HG03060 (cell line): Measurements from ENCODE around the gene FABP7.
A peak's percentile ranks its signal among the peaks of the same experiment; 100 is the strongest.

Source experiments
- ATAC-seq: cut with Tn5 transposase; IDR thresholded peaks from one replicate; pipeline ENCODE4 v1.9.1; 2021; ENCODE audit warnings: low read depth, moderate number of reproducible peaks; ENCODE audit not compliant: unreplicated experiment

FABP7 gene

DNA sequence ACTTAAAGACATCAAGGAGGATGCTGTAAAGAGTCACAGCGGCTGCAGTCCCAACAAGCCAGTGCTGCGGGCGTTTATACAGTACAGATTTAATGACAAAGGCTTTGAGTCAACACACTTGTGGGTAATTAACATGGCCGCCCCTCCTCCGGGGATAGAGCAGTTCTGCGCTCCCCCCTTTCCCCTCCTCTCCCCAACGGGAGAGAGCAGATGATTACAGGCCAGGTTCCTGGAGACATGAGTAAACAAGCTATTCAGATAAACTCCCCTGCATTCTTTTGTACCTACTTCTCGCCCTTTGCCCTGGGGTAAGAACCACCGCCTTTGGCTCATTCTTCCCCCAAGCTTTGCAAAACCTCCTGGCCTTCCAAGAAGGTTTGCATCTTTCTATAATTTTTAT, 23.6 kb upstream of the FABP7 start:
- no peak for ATAC-seq

DNA sequence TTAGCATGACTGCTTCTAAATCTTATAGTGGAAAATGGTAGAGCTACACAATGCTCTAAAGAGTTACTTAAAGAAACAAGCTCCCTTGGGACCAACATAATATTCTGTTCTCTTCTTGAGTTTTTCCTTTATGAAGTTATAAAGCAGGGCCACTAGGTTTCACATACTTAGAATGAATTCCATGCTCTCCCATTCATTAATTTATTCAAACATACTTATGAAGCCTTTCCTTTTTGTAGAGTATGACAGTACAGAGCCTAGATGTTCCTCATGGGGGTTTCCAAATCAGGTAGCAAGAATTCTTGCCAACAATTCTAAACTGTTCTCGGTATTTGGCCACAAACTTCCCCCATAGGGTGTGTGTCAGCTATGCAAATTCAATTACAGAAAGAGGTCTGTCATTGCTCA, 20.6 kb upstream of the FABP7 start:
- ATAC-seq: peak; percentile 96

DNA sequence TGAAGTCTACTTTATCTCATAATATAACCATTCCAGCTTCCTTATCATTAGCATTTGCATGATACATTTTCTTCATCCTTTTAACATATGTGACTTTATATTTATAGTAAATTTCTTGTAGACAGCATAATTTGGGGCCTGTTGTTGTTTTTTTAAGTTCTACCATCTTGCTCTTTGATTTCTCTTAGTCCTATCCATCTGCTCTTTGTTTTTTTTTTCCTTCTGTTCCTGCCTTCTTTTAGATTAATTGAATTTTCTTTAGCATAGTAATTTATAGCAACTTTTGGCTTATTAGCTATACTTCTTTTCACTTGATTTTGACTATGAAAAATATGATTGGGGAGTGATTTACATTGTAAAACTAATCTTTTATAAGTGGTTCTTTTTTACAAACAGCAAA, 19.2 kb upstream of the FABP7 start:
- ATAC-seq: no peak

DNA sequence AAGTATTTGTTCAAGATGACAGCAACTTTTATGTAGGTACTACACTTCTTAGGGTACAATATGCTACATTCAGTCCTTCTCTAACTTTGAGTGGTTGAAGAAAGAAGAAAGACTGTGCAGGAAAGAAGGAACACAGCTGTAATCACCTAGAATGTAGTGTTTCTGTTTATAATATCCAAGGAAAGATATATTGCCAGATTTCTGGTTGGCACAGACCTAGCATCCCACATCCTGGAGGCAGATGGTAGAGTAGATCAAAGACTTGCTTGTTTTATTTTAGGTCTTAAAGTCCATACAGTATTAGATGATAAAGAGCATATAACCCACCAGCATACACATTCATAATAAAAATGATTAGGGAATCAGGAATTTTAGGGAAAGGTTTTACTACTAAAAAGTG, 13.3 kb upstream of the FABP7 start:
- ATAC-seq: no peak

DNA sequence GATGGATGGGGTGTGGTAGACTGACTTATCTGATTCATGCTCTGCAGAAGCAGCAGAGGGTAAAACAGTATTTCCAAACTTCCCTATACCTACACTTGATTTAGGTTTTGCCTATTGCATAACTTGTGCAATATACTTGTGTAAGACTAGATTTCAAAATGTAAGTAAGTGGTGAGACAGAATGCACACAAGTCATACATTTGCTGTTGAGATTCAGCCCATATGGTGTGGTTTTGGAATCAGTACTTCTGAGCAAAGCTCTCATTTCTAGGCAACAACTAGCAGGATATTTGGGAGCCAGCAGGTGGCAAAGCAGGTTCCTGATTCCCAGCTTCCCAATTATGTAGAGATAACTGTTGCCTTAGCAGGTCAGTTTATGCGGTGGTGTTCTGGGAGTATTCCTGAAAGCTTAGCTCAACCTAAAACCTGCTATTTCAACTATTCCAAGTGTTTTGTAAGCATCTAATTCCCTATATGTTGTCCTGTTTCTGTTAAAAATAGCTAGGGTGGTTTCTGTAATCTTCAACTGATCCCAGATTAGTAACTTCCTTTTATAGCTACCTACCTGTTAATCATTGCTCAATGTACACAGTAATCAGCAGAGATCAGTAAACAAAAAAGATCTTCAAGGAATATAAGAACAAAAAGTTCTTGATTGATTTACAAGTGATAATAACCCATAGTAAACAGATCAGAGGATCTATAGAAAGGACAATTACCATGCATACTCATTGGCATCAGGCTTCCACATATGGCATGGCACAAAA, 8.5 kb upstream of the FABP7 start:
- no peak for ATAC-seq

DNA sequence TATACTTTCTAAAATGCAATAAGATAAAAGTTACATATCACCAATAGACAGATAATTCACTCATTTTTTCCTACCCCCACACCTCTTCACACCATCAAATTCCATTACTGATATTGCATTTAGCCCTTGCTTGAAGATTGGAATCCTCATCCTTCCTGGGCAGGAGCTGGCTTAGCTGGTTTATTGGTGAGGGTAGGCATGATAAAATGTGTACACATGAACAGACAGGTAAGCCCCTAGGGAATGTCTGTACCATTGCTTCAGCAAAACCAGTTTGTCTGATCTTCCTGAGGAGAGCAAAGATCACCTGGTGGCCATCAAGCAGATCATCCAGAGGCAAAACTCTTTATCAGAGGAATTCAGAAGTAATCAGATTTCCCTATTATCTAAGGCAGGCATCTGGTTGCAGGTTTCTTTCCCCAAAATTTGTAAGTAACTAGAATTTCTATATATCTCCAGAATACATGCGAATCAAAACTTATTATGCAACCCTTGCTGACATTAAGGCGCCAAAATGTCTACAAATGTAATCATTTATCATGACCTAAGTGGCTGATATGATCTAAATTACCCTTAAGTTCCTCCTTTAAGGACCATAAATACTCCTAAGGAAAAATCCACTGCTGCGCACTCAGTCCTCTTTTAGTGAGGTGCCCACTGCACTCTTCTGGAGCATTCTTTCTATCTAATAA, 6.6 kb upstream of the FABP7 start:
- ATAC-seq: no peak

DNA sequence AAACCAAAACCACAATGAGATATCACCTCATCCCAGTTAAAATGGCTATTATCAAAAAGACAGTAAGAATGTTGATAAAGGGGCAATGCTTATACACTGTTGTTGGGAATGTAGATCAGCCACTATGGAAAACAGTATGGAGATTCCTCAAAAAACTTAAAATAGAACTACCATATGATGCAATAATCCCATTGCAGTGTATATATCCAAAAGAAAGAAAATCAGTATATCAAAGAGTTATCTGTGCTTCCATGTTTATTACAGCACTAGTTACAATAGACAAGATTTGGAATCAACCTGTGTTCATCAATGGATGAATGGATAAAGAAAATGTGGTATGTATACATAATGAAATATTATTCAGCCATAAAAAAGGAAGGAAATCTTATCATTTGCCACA, 3.5 kb upstream of the FABP7 start:
- ATAC-seq: no peak

DNA sequence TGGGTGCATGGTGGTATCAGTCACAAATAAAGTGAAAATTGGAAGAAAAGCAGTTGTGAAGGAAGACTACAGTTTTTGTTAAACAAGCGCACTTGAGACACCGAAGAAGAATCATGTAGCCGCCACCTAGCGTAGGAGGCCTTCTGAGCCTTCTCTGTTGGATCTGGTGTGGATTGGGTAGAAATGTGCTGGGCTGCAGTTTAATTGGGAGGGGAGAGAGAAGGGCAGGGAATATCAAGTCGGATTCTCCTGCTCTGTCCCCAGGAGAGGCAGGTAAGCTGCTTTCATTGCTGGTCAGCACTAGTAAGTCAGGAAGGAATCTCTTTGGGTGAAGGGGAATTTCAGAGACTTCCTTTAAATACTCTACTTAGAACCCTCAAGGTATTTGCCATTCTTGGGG, 1.2 kb upstream of the FABP7 start:
- ATAC-seq: no peak

DNA sequence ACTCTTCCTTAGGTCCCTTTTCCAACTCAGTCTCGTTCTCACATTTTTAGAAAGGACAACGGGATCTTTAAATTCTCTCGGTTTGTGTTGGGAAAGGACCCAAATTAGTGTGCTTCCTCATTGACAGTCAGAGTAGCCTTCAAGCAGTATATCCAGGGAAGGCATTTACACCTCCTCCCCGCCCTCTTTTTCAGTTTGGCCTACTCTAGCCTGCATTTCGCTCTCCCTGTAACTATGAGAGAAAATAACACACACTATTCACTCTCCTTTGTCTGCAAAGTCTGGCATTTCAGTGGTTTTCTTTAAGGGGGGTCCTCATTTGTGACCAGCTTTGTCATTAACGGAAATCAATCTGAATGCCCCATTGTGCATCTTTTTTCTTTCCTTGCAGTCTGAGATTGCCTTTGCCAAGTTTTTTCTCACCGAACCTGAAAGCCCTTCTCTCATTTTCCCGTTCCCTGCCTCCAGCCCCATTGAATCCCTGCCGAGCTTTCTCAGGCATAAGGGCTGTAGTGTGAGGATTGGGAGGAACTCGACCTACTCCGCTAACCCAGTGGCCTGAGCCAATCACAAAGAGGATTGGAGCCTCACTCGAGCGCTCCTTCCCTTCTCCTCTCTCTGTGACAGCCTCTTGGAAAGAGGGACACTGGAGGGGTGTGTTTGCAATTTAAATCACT, 393 bp upstream of the FABP7 start:
- no peak for ATAC-seq

DNA sequence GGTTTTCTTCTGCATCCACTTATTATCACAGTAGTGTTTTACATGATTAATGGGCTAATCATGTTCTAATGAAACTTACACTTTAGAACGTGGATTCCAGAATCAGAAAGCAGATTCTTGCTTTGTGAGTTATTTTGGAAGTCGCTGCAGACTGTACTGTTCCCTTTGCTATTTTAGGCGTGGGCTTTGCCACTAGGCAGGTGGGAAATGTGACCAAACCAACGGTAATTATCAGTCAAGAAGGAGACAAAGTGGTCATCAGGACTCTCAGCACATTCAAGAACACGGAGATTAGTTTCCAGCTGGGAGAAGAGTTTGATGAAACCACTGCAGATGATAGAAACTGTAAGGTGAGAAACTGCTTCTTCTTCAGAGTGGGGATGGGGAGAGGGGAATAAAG, 598 bp downstream of the FABP7 start:
- ATAC-seq: no peak

DNA sequence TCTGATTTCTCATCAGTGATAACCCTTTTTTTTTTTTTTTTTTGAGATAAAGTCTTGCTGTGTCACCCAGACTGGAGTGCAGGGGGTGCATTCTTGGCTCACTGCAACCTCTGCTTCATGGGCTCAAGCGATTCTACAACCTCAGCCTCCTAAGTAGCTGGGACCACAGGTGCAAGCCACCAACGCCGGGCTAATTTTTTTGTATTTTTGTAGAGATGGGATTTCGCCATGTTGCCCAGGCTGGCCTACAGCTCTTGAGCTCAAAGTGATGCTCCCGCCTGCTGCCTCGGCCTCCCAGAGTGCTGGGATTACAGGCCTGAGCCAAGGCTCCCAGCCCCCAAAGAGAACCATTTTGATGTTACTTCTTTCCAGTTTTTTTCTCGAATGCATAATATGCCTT, 2.2 kb downstream of the FABP7 start:
- ATAC-seq: no peak

DNA sequence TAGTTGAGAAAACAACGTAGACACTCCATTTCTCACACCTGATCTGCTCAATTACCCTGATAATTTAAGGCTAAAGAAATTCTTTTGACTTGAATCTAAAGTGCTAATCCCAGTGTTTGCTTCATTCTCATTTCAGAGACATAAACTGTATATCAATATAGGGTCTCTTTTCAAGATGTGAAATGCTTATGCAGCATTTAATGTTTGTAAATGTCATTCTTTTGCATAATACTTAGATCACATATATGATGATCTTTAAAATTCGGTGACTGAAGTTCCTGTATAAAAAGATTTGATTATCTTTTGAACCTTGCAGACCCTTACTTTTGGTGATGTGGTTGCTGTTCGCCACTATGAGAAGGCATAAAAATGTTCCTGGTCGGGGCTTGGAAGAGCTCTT, 3.9 kb downstream of the FABP7 start:
- no peak for ATAC-seq

DNA sequence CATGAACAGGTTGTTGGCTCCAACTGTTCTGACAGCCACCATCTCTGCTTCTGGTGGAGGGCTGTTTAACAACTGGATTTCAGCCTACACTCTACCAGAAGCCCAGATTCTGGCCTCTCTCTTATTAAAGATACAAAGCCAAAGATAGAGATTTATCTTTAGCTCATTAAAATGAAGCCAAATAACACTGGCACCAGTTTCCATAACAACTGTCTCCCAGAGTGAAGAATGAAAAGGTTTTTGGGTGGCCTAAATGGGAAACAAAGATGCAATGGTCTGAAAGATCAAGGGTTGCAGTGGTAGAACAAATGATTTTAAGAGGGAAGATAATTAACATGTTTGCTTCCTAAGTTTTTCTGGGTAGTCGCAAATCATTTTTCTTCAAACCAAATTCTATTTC, 6.4 kb downstream of the FABP7 start:
- no peak for ATAC-seq

DNA sequence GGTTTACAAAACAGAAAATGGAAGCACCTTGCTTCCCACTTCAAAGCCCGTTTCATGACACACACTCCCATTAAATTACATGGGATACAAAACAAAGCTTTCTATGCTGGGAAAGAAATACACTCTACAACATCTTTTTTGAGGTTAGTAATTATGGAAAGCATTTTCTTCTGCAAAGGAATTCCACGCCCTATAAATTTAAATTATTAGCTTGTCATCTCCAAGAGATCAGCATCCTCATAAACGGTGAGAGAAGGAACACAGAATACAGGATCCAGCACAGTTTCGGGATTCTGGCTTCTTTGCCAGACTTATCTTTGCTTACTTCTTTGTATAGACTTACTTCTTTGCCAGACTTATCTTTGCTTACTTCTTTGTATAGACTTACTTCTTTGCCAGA, 8.2 kb downstream of the FABP7 start:
- no peak for ATAC-seq

DNA sequence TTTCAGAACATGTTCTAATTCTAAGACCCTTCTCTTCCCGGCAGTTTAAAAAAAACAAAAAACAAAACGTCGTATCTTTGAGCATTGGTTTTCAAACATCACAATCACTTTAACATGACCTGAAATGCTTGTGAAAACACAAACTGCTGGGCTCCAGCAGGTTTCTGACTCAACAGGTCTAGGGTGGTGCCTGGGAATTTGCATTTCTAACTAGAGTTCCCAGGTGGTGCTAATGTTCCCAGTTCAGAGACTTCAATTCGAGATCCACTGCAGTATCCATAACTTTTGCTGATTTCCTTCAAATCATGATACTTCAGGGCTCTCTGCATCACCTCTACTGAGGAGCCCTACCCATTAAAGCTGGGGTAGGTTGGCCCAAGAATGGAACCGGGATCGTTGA, 8.7 kb downstream of the FABP7 start:
- ATAC-seq: no peak

DNA sequence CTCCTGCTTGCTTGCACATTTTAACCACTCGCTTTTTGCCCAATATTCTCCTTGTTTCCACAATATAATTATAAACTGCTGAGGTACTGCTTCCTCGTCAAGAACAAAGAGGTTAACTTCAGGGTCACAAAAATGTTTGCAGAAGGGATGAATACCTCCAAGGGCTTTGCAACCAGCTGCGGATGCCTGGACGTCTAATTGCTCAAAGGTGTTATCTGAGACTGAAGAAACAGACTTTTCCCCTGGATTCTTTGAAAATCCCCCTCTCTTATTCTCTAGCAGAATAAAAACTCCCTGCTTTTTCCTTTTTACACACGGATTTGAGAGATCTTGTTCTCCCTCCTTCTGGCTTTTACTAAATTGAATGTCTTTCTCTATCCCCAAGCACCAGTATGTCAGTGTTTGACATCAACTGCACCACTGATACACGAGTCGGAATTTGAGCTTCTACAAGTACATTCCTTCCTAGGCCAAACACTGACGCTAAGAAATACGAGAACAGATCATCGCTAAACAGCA, 9.2 kb downstream of the FABP7 start:
- ATAC-seq: no peak

DNA sequence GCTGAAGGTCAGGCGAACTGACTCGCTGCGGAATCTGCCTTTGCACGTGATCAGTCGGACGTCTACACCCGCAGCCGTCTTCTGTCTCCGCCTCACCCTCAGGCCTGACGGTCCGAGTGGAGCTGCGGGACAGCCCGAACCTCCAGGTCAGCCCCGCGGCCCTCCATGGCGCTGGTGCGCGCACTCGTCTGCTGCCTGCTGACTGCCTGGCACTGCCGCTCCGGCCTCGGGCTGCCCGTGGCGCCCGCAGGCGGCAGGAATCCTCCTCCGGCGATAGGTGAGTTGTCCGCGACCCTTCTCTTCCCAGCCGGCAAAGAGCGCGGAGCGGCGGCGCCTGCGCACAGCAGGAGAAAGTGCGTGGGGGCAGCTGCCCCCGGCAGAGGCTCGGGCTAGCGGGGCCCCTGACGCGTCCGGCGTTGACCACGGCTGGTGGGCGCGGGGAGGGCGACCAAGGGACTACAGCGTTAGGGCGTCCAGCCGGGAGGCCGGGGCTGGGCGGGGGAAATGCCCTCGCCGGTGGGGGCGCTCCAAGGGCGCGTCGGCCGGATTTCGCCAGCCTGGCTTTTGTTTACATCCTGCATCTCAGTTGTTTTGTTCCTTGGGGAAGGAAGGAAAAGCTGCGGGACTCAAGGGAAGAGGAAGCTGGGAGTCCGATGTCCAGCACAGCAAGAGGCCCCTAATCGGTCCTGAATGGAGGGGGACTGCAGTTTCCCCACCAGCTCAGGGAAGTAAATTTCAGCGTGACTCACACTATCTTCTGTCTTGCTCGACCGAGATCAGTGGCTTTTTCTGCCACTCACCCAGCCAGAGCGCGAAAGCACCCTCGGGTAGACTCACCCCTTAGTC, 9.9 kb downstream of the FABP7 start, which contains the start of gene SMPDL3A:
Gene SMPDL3A, plus strand, starts transcription at position 77 of the 846 bp plus-strand sequence. Its CDS starts 89 bp downstream, at position 166.
- ATAC-seq: peak; percentile 60

DNA sequence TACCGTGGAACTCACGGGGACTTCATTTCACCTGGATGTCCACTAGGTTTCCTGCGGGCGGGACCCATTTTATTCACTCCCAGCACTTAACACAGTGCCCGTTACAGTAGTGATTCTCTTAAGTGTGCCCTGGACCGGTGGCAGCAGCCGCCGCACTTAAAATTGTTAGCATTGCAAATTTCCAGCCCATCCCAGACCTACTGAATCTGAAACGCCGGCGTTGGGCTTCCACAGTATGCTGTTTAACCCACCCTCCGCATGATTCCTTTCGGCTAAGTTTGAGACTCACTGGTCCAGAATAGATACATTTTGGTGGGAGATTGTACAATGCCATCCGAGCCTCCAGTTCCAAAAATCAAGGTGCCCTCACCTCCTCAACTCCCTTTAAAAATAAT, 10.5 kb downstream of the FABP7 start:
- ATAC-seq: no peak

DNA sequence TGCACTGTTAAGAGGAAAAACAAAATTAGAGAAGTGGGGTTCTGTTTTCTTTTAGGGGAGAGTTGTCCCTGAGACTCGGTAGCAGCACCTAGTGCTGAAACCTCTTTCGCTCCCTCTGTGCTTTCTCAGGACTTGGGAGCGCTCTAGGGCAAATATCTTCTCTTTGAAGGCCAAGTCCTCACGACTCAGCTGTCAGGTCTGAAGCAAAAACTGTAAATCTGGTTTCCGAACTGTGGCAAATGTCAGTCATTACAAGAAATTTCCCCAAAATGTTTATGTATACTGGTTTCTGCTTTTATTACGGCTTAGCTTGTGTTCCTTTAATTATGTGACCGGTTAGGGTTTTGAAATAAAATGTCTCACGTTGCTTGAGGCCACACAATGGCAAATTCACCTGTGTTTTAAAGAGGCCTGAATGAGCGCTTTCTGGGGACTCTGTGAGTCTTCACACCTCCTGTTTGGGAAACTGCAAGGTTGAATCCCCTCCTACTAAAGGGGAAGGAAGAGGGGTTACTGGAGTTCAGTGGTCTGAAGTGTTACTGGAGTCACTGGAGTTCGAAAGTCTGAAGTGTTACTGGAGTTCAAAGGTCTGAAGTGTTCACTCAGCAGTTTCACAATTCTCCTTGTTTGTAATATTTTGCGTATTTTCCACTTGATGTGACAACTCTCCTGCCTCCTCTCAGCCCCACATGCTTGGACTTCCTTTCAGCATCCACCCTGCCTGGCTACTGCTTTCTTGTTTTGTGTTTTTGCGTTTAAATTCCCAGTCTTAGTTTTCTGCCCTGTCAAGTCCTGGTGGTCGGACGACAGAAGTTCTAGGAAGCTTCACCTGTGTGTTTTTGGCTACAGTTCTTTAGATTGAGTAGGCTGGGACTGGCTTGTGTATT, 11.2 kb downstream of the FABP7 start:
- ATAC-seq: no peak

DNA sequence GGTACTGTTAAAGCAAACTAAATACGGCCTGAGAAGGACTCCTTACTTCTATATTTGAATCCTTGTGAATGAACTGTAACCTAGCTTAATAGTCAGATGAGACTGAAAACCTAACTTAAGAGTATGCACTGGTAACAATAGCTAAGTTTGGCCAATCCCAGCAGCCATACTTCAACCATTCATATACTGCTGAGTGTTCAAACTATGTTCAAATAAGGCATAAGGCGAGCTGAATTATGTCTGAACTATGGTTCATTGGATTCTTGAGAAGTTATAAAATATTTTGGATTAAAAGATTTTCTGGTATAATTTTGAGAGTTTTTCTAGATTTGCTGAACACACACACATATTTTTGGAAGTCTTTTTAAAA, 11.8 kb downstream of the FABP7 start:
- no peak for ATAC-seq
